Colonic mucosa (tissue), 4 donors: ENCODE measurements around the gene DMBX1. TPM values are rescaled to one million over a fixed set of nuclear protein-coding genes. Genes with fewer than 3 reads are reported as not detected.

Experiments
- DNase-seq: peaks from one replicate; pipeline ENCODE4 v3.0.0-alpha.2; 2020
- H3K27ac ChIP-seq: fragments of 200-600 bp; one replicate; pipeline ENCODE4 v1.8.0; 2021
- H3K27me3 ChIP-seq: fragments of 200-600 bp; one replicate; pipeline ENCODE4 v1.8.0; 2021
- H3K36me3 ChIP-seq: fragments of 200-600 bp; one replicate; pipeline ENCODE4 v1.8.0; 2021
- H3K4me1 ChIP-seq: fragments of 200-600 bp; one replicate; pipeline ENCODE4 v1.8.0; 2021; ENCODE audit warnings: mild to moderate bottlenecking
- H3K4me3 ChIP-seq: fragments of 200-600 bp; one replicate; pipeline ENCODE4 v1.8.0; 2021
- H3K9ac ChIP-seq, 2 donors: one replicate each; pipeline ENCODE4 v1.7.0; 2013; ENCODE audit warnings: control low read depth in 2 of 2, low read depth in 2 of 2, low read length in 2 of 2
- H3K9me3 ChIP-seq: fragments of 200-600 bp; one replicate; pipeline ENCODE4 v1.8.0; 2021
- CTCF ChIP-seq: fragments of 200-600 bp; IDR thresholded peaks from one replicate; pipeline ENCODE4 v1.8.0; 2022; ENCODE audit warnings: antibody characterized with exemption, mild to moderate bottlenecking
- intact Hi-C: fragments of 100-400 bp; cut with DNase I; formaldehyde crosslinking; loops from one replicate; pipeline ENCODE4 v1.14.1; 2022
- total RNA-seq, 2 donors: library from RNA; stranded (reverse); fragmentation: NEBNext Ultra II Directional in 1 of 2; extraction: Animal tissue kit (Norgen Biotek cat#: 25700) in 1 of 2; gene quantifications; one replicate each; pipeline ENCODE4 v1.2.1, GENCODE V29; 2021
- donor health status: healthy.
- donor health status: DM: no; HTN: no; CAD: no.
- donor health status: DM: no; HTN: no; CAD: no.

Gene DMBX1
- total RNA-seq, 2 donors from 2014 or later, result not detected

GRCh38 chr1:46527474-46528296 lies 38.0 kb downstream of the DMBX1 start:
- H3K9ac ChIP-seq, result no peak overlapping the region
- no peaks in the 10 kb centered on the region for H3K9me3 ChIP-seq
- H3K4me1 ChIP-seq, result no peaks in the 10 kb centered on the region
- DNase-seq, result peak; percentile 88
- H3K36me3 ChIP-seq, result no peaks in the 10 kb centered on the region
- intact Hi-C loops, result loop anchor here (2.0 to 5.0 kb wide), 2 partner anchors 49 to 80 kb away; no protein-coding TSS in a partner anchor
- H3K27ac ChIP-seq, result no peak overlapping the region
- no peaks in the 10 kb centered on the region for H3K27me3 ChIP-seq
- H3K4me3 ChIP-seq, result no peak overlapping the region
- TF ChIP-seq CTCF, result peak; percentile 82

DNA sequence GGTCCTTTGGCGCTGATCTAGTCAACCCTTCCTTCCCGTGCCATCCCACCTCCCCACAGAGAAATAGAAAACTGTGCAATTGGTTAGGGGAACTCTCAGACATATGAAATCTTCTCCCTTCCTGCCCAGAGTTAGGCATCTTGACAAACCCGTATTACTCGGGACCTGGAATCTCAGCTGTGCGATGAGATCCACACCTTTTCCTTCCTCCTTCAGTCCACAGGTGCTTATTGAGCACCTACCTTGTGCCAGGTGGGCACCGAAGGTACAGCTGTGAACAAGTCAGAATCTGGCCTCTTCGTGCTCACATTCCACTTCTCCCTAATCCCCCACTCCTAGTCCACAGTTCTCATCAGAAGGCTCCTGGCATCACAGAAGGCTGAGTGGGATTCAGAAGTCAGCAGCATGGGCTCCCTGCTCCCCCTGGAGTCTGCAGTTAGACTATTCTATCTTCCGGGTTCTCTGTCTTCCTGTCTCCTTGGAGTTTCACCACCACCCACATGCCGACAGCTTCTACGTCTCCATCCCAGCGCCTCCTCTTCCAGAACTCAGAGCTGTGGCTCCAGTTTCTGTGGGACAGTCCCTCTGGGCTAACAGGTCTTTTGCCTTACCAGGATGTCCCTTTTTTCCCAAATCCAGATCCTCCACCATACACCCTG lies 38.8 kb downstream of the DMBX1 start:
- no peak for DNase-seq

GRCh38 chr1:46529031-46529630 lies 39.5 kb downstream of the DMBX1 start:
- no peak overlapping the region for H3K9ac ChIP-seq
- intact Hi-C loops, result loop anchor here (5.0 kb wide), 1 partner anchor 82 kb away; no protein-coding TSS in a partner anchor
- DNase-seq, result no peak
- H3K4me1 ChIP-seq, result no peaks in the 10 kb centered on the region
- H3K27me3 ChIP-seq, result peaks cover 4% of the 10 kb centered on the region
- no peaks in the 10 kb centered on the region for H3K36me3 ChIP-seq
- H3K4me3 ChIP-seq, result no peak overlapping the region
- no peak overlapping the region for H3K27ac ChIP-seq
- H3K9me3 ChIP-seq, result no peaks in the 10 kb centered on the region
- TF ChIP-seq CTCF, result no peak

More for the DNA sequence above, 38.8 kb downstream of the DMBX1 start:
- TF ChIP-seq CTCF, result no peak
- H3K4me1 ChIP-seq, result no peaks in the 10 kb centered on the region
- no peak overlapping the region for H3K9ac ChIP-seq
- H3K27ac ChIP-seq, result no peak overlapping the region
- peaks cover 2% of the 10 kb centered on the region for H3K27me3 ChIP-seq
- intact Hi-C loops, result loop anchor here (5.0 kb wide), 1 partner anchor 81 kb away; no protein-coding TSS in a partner anchor
- no peaks in the 10 kb centered on the region for H3K9me3 ChIP-seq
- H3K4me3 ChIP-seq, result no peak overlapping the region
- no peaks in the 10 kb centered on the region for H3K36me3 ChIP-seq

DNA sequence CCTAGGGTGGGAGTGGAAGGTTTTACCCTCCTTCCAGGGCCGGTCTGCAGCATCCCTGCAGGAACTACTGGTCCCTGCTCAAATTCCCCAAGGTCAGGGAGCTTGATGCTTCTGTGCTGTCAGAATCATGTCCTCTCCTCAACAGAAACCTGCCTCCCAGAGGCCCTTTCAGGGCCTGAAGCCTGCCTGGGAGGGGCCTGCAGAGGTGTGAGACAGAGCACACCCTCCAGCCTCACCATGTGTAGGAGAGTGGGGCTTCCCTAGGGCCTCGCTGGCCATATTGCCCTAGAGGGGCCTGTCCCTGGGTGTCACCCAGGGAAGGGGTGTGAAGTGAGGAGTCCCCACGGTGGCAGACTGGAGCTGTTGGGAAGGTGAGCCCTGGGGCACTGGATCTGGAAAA lies 40.7 kb downstream of the DMBX1 start:
- H3K36me3 ChIP-seq, result no peaks in the 10 kb centered on the region

More for the DNA sequence above, 40.7 kb downstream of the DMBX1 start:
- H3K27ac ChIP-seq, result no peak overlapping the region
- TF ChIP-seq CTCF, result no peak
- H3K4me1 ChIP-seq, result no peaks in the 10 kb centered on the region
- H3K27me3 ChIP-seq, result peaks cover 4% of the 10 kb centered on the region
- H3K9me3 ChIP-seq, result no peaks in the 10 kb centered on the region
- H3K9ac ChIP-seq, result no peak overlapping the region
- no peak overlapping the region for H3K4me3 ChIP-seq
- intact Hi-C loops, result loop anchor here (5.0 kb wide), 1 partner anchor 192 kb away; no protein-coding TSS in a partner anchor
- no peak for DNase-seq
